Body of pancreas (tissue), 4 donors: Measurements from ENCODE around the gene PRUNE2. TPM values are rescaled to one million over a fixed set of nuclear protein-coding genes. Genes with fewer than 3 reads are reported as not detected.

Experiments
- ATAC-seq: fragments of 150-250 bp; one replicate; pipeline ENCODE4 v1.9.1; 2016
- DNase-seq, 4 donors: peaks; one replicate each; pipeline ENCODE4 v3.0.0-alpha.2; 2019
- H3K27ac ChIP-seq, 4 donors: fragments of 200-600 bp; sonication (generic); 1 replicate in 3 of 4; 2 replicates in 1 of 4; pipeline versions ENCODE4 v1.5.1 to v1.6.1; 2016 to 2019; ENCODE audit warnings: mild to moderate bottlenecking in 1 of 4, mixed read lengths in 1 of 4, moderate library complexity in 1 of 4
- H3K27me3 ChIP-seq, 2 donors: fragments of 200-600 bp; sonication (generic); one replicate each; pipeline ENCODE4 v1.6.0; 2016; ENCODE audit warnings: mild to moderate bottlenecking in 1 of 2
- H3K36me3 ChIP-seq, 2 donors: fragments of 200-600 bp; sonication (generic); replicated peaks in 1 of 2; 2 replicates each; pipeline ENCODE4 v1.5.1; 2016; ENCODE audit warnings: low read depth in 2 of 2; ENCODE audit not compliant: insufficient read depth in 1 of 2
- H3K4me1 ChIP-seq: fragments of 200-600 bp; sonication (generic); one replicate; pipeline ENCODE4 v1.6.0; 2016
- H3K4me3 ChIP-seq, 2 donors: fragments of 200-600 bp; sonication (generic); 1 replicate in 1 of 2; 2 replicates in 1 of 2; pipeline ENCODE4 v1.5.1; 2016 to 2019
- H3K9me3 ChIP-seq, 3 donors: fragments of 200-600 bp; sonication (generic); 1 replicate in 2 of 3; 2 replicates in 1 of 3; pipeline ENCODE4 v1.5.1; 2016
- POLR2A ChIP-seq, 3 donors: fragments of 450-650 bp; IDR thresholded peaks; one replicate each; pipeline ENCODE4 v1.6.1; 2016; ENCODE audit warnings: antibody characterized with exemption in 3 of 3, mild to moderate bottlenecking in 2 of 3
- WGBS, 2 donors: methylation state at CpG; one replicate each; pipeline ENCODE4 v1.1.5; 2017; 5-methylcytosine and 5-hydroxymethylcytosine counted together
- intact Hi-C: fragments of 100-400 bp; cut with DNase I; formaldehyde crosslinking; loops from one replicate; pipeline ENCODE4 v1.15.1; 2023
- total RNA-seq, 2 donors: library from RNA; depleted of rRNA; stranded (reverse); fragments of >200 nt; gene quantifications; one replicate each; pipeline ENCODE4 v1.1.0, GENCODE V29; 2016
- TF ChIP-seq, protein P1 (sequence below), 7 experiments: fragments of 450-650 bp in 4 of 7; fragments of 200-600 bp in 3 of 7; sonication (generic) in 3 of 7; IDR thresholded peaks; one replicate each; pipeline ENCODE4 v1.5.1; 2016 to 2019; ENCODE audit warnings: antibody characterized with exemption in 7 of 7

The PRUNE2 gene
- total RNA-seq, 2 donors from 2014 or later: 3.9 to 15.2 TPM

- intact Hi-C loops: no loop called here
- H3K36me3 ChIP-seq: no peaks in the 10 kb centered on the region
- H3K4me3 ChIP-seq: no peak overlapping the region
- 84 to 91% methylated on average over 7 of the region's 7 CpGs for WGBS, 2 donors
- ATAC-seq (no peak), DNase-seq (no peak)
- no peak overlapping the region for H3K27ac ChIP-seq
- no peaks in the 10 kb centered on the region for H3K4me1 ChIP-seq
- H3K9me3 ChIP-seq: no peaks in the 10 kb centered on the region
- H3K27me3 ChIP-seq: no peaks in the 10 kb centered on the region
- no peak for TF ChIP-seq POLR2A (IDR thresholded peaks at IDR 0.05)
- TF ChIP-seq, protein P1, sequence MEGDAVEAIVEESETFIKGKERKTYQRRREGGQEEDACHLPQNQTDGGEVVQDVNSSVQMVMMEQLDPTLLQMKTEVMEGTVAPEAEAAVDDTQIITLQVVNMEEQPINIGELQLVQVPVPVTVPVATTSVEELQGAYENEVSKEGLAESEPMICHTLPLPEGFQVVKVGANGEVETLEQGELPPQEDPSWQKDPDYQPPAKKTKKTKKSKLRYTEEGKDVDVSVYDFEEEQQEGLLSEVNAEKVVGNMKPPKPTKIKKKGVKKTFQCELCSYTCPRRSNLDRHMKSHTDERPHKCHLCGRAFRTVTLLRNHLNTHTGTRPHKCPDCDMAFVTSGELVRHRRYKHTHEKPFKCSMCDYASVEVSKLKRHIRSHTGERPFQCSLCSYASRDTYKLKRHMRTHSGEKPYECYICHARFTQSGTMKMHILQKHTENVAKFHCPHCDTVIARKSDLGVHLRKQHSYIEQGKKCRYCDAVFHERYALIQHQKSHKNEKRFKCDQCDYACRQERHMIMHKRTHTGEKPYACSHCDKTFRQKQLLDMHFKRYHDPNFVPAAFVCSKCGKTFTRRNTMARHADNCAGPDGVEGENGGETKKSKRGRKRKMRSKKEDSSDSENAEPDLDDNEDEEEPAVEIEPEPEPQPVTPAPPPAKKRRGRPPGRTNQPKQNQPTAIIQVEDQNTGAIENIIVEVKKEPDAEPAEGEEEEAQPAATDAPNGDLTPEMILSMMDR (IDR thresholded peaks at IDR 0.05): no peak
Measured at GRCh38 chr9:76887951-76888350, 18.0 kb downstream of the PRUNE2 start.

GRCh38 chr9:76887003-76887821, 18.7 kb downstream of the PRUNE2 start:
- Histone ChIP-seq H3K4me1 (no peaks in the 10 kb centered on the region), H3K27ac (no peak overlapping the region), H3K36me3 (no peaks in the 10 kb centered on the region), H3K9me3 (no peaks in the 10 kb centered on the region), H3K27me3 (no peaks in the 10 kb centered on the region), H3K4me3 (no peak overlapping the region)
- WGBS, 2 donors: 43 to 55% methylated on average over 5 of the region's 5 CpGs
- no peak for TF ChIP-seq POLR2A (IDR thresholded peaks at IDR 0.05)
- TF ChIP-seq, protein P1 (IDR thresholded peaks at IDR 0.05): no peak
- DNase-seq (no peak), ATAC-seq (no peak)
- intact Hi-C loops: no loop called here

DNA sequence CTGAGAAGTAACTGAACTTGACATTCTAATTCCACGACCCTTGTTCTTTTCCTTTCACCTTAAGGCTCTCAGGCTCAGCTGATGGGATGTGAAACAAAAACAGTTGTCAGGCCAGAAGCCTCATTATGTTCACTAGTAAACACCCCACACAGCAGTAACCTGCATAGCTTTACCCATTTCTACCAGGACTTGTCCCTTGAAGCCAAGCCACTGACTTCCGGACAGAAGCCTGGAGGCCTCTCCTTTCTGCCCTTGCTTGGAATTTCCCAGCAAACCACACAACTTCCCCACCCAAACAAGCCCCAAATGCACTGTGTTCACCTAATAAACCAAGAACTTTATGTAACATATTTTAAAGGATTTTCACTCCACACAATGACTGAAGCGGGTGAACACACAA, 19.6 kb downstream of the PRUNE2 start:
- no peaks in the 10 kb centered on the region for H3K4me1 ChIP-seq
- ATAC-seq (no peak), DNase-seq (no peak)
- TF ChIP-seq, protein P1 (IDR thresholded peaks at IDR 0.05): no peak
- no peak for TF ChIP-seq POLR2A (IDR thresholded peaks at IDR 0.05)
- no peaks in the 10 kb centered on the region for H3K9me3 ChIP-seq
- intact Hi-C loops: no loop called here
- no peaks in the 10 kb centered on the region for H3K27me3 ChIP-seq
- no peaks in the 10 kb centered on the region for H3K36me3 ChIP-seq
- 82 to 86% methylated on average over 3 of the region's 3 CpGs for WGBS, 2 donors
- H3K27ac ChIP-seq: no peak overlapping the region
- H3K4me3 ChIP-seq: no peak overlapping the region

GRCh38 chr9:76884823-76885222, 21.1 kb downstream of the PRUNE2 start:
- TF ChIP-seq, protein P1 (IDR thresholded peaks at IDR 0.05): no peak
- no peak for TF ChIP-seq POLR2A (IDR thresholded peaks at IDR 0.05)
- DNase-seq: no peak
- intact Hi-C loops: no loop called here
- WGBS, 2 donors: 96 to 100% methylated on average over 1 of the region's 1 CpG
- Histone ChIP-seq H3K36me3 (no peaks in the 10 kb centered on the region), H3K27me3 (no peaks in the 10 kb centered on the region), H3K4me3 (no peak overlapping the region), H3K27ac (no peak overlapping the region), H3K9me3 (no peaks in the 10 kb centered on the region), H3K4me1 (no peaks in the 10 kb centered on the region)
- ATAC-seq: no peak

- no peaks in the 10 kb centered on the region for H3K36me3 ChIP-seq
- ATAC-seq (no peak), DNase-seq (no peak)
- no peaks in the 10 kb centered on the region for H3K27me3 ChIP-seq
- H3K4me1 ChIP-seq: peaks cover 5% of the 10 kb centered on the region
- intact Hi-C loops: no loop called here
- no peak overlapping the region for H3K4me3 ChIP-seq
- no peak for TF ChIP-seq POLR2A (IDR thresholded peaks at IDR 0.05)
- TF ChIP-seq, protein P1 (IDR thresholded peaks at IDR 0.05): no peak
- no peak overlapping the region for H3K27ac ChIP-seq
- WGBS, 2 donors: 70 to 82% methylated on average over 3 of the region's 3 CpGs
- no peaks in the 10 kb centered on the region for H3K9me3 ChIP-seq
Measured at GRCh38 chr9:76883341-76883855, 22.5 kb downstream of the PRUNE2 start.
